ENCODE data around the gene MIXL1. TPM values are rescaled to one million over a fixed set of nuclear protein-coding genes. Genes with fewer than 3 reads are reported as not detected.
"Not testable (repeated sequence)": the region's sequence is repeated elsewhere in the genome, so short reads cannot be mapped to it uniquely, and the experiment has no call there.

The MIXL1 gene
- total RNA-seq, 1 experiment from 2014 or later = not detected

DNA sequence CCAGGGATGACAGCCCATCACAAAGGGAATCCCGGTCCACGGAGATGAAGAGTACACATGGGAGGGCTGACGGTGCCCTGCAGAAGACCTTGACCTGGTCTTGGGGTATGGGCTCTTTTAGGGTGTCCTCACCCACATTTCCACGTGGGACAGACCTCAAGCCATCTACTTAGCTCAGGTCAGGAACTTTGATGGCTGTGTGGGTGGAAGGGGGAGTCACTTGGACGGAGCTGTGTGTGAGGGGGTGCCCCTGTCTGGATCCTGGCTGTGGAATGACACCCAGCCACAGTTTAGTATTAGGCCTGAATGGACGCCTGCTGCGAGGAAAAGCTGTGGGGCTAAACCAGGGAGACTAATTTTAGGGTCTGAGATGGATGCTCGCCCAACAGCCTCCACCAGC lies 10.9 kb upstream of the MIXL1 start:
- DNase-seq (ENCODE audit: low read depth) = no peak

DNA sequence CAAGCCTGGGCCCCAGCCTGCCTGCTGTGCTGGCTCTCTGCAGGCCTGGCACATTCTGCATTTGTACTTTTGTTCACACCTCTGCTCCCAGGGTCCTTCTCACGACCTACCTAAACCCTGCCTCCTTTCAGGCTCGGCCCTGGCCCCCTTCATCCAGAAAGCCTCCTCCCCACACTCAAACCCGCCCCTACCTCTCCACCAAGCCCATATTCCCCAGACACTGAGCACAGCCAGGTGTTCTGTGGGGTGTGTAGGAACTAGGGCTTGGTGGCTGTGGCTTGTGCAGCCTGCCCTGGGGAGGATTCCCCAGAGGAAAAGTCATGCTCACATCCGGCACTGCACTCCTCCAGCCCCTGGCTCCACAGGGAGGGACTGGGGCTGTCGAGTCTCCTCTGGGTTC lies 8.2 kb upstream of the MIXL1 start:
- no peak for DNase-seq (ENCODE audit: low read depth)

DNA sequence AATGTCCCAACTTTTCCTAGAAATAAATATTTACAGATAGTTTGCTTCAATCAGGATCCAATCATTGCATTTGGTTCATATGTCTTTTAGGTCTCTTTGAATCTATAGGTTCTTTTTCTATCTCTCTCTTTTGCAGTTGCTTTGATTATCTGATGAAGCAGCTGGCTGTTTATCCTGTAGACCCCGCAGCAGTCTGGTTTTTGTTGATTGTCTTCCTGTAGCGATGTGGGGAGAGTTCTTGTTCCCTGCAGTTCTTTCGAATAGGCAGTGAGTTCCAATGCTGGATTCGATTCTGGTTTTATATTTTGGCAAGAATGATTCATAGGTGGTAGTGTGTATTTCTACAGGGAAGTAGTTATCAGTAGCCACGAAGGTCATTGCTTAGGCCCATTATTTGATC lies 7.4 kb upstream of the MIXL1 start:
- no peak for DNase-seq (ENCODE audit: low read depth)

DNA sequence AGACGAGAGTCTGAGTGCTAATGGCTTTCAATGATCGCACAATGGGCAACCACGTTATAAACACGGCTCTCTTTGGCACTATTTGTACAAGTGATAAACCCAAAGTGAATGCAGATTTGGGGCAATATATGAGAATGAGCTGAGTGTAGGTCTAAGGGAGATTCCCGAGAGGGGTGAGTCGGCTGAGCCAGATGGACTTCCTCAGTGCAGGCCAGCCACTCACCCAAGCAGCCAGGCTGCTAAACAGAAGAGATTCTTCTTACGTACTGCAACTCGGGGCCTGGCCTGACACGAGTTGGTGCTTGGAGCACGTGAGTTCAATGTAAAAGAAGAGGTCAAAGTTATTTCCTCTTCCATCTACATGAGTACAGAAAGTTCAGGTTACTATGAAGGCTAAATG lies 6.2 kb upstream of the MIXL1 start:
- peak; percentile 19 for DNase-seq (ENCODE audit: low read depth)

DNA sequence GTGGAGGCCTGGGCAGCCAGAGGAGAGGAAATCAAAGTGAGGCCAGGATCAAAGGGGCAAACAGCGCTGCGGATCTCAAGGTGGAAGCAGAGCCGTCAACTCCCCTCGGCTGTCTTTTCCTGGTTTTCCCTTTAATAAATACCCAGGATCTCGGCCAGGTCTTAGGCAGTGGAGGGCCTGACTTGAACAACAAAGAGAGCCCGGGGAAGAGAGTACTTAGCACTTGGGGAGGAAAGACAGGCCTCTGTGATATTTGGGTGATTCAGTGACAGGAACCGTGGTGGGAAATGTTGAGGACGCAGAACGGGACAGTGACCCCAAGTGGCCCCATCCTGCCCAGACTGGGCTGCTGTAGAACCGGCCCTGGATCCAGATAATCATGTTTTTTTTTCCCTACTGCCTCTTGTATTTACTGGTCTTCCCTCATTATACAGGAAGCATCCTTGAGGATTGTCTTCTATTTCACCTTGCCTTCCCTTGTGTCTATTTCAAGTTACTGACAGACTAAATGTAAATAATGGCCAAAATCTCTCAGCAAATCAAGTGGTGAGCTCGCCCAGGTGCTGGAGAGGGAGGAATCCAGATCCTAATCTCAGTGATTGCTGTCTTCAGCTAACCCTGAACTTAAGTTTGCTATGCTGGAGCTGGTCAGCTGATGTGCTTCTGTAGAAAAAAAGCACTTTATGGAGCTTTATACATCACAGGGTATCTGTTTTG lies 2.8 kb upstream of the MIXL1 start:
- DNase-seq (ENCODE audit: low read depth) = no peak

DNA sequence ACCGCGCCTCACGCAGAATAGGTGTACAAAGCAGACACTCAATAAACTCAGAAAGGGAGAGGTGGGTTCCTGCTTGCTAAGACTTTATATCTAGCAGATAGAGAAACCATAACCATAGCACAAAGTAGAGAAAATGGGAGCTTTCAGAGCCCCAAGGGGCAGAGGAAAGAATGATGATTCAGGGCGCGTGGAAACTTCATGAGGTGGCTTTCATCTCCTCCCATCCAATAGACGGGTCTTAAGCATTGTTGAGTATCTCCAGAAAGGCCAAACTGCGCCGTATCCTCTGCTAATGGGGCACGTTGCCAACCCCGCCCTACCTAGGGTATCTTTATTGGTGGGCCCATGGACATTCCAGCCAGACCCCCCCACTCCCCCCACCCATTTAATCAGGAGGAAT lies 778 bp upstream of the MIXL1 start:
- no peak for DNase-seq (ENCODE audit: low read depth)

DNA sequence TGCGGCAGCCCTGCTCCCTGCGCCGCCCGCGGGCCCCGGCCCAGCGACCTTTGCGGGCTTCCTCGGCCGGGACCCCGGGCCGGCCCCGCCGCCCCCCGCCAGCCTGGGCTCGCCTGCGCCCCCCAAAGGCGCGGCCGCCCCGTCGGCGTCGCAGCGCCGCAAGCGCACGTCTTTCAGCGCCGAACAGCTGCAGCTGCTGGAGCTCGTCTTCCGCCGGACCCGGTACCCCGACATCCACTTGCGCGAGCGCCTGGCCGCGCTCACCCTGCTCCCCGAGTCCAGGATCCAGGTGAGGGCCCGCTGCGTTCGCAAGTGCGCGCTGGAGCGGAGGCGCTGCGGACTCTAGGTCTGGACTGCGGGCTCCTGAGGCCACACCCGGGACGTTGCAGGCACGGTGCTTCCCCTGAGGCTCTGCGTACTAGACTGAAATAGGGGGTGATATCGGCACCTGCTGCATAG lies 351 bp downstream of the MIXL1 start:
- DNase-seq (ENCODE audit: low read depth) = no peak

DNA sequence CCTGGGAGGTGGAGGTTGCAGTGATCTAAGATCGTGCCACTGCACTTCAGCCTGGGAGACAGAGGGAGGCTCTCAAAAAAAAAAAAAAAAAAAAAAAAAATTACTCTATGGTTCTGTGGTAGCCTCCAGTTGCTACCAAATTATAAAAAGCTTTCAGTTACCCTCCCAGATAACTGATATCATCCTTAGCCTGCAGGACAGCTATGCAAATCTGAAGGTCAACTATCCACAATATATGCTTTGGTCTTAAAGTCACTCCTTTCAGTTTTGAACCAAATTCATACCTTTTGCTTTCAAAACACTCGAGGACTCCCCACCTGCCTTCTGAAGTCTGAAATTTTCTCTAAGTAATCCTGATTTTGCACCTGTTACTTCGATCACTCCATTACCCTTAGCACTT lies 3.1 kb downstream of the MIXL1 start:
- DNase-seq (ENCODE audit: low read depth) = no peak

DNA sequence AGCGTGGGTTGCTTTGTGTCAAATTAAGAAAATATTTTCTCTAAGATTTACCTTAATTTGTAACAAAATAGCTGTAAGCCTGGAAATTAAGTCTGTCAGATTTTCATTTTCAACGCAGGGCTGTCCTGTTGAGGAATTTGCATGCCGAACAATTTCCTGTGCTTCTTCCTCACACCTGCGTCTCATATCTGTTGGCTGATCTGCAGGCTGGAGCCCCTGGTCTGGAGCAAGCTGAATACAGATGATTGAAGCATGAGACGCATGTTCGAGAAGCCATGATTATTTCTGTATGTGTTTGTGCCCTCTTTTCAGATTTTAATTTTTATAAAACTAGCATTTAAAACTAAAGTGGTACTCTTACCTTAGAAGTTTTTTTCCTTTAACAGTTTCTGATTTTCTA lies 9.8 kb downstream of the MIXL1 start:
- DNase-seq (ENCODE audit: low read depth) = no peak

DNA sequence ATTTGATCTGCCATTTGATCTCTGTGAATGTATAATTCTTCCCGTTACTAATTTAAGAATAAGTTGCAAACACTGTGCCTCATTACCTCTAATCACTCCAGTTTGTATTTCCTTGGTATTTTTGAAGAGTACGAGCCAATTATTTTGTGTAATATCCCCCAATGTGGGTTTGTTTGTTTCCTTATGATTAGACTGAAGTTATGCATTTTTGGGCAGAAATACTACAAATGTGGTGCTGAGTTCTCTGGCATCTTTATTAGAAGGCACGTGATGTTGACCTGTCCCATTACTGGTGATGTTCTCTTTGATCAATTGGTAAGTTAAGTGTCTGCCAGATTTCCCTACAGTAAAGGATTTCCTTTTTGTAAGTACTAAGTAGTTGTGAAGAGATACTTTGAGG lies 10.3 kb downstream of the MIXL1 start:
- no peak for DNase-seq (ENCODE audit: low read depth)

DNA sequence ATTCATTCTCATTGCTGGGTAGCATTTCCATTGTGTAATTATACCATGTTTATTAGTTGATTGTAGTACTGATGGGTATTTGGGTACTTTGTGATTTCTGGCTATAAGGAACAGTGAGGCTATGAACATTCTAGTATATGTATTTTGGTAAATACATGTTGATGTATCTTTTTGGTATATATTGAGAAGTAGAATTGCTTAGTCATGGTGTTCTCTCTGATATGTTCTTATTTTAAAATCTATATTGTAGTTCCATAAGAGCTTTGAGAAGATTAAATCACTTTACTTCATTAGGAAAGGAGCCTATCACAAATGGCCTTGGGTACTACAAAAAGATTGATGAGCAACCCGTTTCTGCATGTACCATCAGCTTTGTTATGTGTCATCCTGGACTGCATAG lies 13.4 kb downstream of the MIXL1 start:
- DNase-seq (ENCODE audit: low read depth) = no peak

DNA sequence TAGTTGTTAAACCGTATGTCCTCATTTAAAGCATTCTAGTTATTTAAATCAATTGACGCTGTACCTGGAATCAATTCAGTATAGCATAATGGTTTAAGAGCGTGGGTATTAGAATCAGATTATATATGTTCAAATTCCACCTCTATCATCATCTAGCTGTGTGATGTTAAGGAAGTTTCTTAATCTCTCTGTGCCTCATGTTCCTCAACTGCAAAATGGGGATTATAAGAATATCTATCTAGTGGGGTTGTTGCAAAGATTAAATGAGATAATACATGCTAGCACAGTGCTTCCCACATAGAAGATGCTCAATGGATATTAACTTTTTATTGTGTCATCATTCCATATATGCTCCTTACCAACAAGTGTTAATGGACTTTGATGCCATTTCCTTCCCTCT lies 16.0 kb downstream of the MIXL1 start:
- no peak for DNase-seq (ENCODE audit: low read depth)

DNA sequence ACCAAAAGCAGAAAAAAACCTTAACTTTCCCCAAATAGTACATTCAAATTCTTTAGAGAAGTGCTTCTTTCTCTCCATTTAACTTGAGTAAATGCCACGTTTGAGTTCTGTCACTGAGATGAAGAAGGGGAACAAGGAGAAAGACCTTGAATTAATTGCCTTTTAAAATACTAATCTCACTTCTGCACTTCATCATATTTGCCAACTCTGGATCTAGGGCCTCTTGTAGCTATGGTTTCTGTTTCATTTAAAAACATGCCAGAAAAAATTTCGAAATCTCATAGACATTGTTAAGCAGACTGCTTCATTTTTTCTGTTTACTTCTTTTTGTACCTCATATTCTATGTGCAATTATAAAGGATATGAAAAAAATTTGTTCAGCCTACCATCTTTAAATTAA lies 24.6 kb downstream of the MIXL1 start:
- DNase-seq (ENCODE audit: low read depth) = peak; percentile 4

DNA sequence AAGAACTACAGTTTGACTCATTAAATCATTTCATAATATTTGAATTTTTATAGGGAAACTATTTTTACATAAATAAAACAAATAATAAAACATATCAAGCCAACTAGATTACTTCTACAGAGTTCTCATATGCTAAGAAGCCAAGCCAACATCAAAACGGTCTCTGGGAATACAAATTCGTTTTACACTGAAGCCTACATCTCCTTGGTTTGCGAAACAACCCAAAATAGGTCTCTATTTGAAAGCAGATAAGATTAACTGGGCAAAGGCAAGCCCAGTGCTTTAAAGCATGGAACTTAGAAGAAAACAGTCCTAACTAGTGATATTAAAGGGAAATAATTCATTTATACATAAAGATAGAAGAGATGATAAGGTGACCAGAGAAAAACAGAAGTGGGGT lies 25.3 kb downstream of the MIXL1 start:
- no peak for DNase-seq (ENCODE audit: low read depth)

DNA sequence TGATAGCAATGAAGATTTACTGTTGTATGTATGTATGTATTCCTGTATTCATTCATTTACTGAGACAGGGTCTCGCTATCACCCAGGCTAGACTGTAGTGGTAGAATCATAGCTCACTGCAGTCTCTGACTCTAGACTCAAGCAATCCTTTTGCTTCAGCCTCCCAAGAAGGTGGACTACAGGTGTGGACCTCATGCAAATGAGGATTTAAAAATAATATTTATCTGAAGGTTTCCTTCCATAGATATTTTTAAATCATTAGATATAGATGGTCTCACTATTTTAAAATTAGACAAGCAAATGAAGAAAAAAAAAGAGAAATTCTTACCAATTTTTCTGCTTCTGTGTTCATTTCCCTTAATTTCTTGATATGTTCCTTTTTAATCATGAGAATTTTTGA lies 27.0 kb downstream of the MIXL1 start:
- DNase-seq (ENCODE audit: low read depth) = no peak

DNA sequence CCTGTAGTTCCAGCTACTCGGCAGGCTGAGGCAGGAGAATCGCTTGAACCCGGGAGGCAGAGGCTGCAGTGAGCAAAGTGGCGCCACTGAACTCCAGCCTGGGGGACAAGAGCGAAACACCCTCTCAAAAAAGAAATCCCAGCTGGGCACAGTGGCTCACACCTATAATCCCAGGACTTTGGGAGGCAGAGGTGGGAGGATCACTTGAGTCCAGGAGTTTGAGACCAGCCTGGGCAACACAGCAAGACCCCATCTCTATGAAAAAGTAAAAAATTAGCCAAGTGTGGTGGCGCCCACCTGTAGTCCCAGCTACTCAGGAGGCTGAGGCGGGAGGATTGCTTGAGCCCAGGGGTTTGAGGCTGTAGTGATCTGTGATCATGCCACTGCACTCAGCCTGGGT lies 29.4 kb downstream of the MIXL1 start:
- not testable (repeated sequence) for DNase-seq (ENCODE audit: low read depth)

DNA sequence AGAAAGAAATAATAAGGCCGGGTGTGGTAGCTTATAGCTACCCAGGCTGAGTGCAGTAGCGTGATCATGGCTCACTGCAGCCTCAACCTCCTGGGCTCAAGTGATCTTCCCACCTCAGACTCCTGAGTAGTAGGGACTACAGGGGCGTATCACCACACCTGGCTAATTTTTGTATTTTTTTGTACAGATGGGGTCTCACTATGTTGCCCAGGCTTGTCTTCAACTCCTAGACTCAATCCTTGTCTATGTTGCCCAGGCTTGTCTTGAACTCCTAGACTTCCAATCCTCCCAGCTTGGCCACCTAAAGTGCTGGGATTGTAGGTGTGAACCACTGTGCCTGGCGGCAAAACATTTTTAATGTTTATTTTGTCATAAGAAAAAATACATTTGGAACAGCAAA lies 30.5 kb downstream of the MIXL1 start:
- DNase-seq (ENCODE audit: low read depth) = no peak

DNA sequence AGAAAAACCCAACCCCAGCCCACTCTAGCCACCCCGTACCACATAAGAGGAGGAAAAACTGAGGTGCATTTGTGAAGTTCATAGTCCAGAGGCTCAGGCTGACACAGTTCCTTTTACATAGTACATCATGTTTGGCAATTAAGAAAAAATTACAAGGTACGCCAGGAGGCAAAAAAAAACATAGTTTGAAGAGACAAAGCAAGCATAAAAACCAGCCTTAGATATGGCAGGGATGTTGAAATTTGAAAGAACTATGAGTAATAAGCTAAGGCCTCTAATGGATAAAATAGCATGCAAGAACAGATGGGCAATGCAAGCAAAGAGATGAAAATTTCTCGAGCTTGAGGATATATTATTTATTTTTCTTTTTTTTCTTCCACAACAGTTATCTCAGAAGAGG lies 31.9 kb downstream of the MIXL1 start:
- peak; percentile 9 for DNase-seq (ENCODE audit: low read depth)

DNA sequence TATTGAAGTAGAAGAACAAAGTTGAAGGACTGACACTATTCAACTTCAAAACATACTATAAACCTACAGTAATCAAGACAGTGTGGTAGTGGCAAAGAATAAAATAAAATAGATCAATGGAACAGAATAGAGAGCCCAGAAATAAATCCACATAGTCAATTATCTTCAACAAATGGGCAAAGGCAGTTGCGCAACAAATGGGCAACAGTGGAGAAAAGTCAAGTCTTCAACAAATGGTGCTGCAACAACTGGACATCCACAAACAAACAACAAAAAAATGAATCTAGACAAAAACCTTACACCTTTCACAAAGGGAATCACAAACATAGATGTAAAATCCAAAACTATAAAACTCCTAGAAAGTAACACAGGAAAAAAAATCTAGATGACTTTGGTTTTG lies 38.4 kb downstream of the MIXL1 start:
- no peak for DNase-seq (ENCODE audit: low read depth)

DNA sequence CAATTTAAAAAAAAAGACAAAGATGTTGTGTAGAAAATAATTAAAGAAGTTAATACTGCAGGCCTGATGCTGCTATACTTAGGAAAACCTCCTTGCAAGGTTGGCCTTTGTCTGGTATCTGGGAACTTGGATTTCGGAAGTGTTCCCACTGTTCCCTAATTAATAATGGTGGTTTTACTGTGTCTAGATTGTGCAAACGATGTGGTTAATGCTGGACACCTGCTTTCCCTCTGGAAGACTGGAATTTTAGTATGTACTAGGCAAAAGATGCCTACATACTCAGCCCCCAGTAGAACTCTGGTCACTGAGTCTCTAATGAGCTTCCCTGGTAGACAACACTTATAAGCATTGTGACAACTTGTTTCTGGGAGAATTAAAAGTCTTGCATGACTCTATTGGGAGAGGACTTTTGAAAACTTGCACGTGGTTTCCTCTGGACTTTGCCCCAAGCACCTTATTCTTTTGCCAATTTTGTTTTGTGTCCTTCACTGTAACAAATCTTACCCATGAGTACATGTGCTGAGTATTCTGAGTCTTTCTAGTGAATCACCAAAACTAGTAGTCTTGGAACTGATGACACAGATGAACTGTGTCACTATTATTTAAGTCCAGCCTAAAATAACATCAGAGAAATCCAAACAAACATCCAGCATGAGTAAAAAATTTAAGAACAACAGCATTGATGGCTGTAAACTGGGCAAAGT lies 45.1 kb downstream of the MIXL1 start:
- peak; percentile 66 for DNase-seq (ENCODE audit: low read depth)

DNA sequence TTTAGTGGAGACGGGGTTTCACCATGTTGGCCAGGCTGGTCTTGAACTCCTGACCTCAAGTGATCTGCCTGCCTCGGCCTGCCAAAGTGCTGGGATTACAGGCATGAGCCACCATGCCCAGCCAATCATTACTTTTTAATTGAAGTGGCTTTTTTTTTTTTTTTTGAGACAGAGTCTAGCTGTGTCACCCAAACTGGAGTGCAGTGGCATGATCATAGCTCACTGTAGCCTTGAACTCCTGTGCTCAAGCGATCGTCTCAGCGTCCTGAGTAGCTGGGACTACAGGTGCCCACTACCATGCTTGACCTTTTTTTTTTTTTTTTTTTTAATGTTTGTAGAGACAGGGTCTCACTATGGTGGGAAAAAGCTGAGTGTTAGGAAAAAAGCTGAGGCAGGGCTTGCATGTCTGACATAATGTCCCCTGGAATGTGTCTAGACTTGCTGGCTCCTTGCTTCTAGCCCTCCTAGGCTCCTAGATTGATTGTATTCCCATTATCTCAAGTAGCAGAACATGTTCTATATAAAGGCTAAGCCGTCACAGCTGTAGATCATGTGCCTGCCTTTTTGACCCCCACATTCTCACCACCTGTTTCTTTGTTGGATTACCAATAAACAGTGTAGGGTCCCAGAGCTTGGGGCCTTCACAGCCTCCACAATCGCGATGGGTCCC lies 48.9 kb downstream of the MIXL1 start:
- not testable (repeated sequence) for DNase-seq (ENCODE audit: low read depth)

DNA sequence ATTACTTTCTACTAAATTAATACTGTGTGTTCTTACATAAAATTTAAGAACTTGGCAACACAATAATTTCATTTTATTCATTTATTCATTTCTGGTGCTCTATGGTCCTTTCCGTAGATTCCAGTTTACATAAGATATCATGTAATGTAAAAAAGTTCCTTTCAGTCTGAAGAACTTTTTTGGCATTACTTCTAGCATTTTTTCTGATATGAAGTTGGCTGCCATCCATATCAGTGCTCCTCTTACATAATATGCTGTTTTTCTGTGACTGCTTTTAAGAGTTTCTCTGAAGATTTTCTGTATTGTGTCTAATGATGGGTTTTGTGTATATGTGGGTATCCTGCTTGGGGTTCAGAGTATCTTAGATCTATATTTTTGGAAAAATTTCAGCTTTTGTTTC lies 50.7 kb downstream of the MIXL1 start:
- no peak for DNase-seq (ENCODE audit: low read depth)
